HG03066 (cell line): ENCODE measurements around the gene WDR62.
"Not testable (repeated sequence)": the region's sequence is repeated elsewhere in the genome, so short reads cannot be mapped to it uniquely, and the experiment has no call there.

Experiments
- ATAC-seq: cut with Tn5 transposase; IDR thresholded peaks from one replicate; pipeline ENCODE4 v1.9.1; 2021; ENCODE audit warnings: low read depth; ENCODE audit not compliant: unreplicated experiment

Gene WDR62

DNA sequence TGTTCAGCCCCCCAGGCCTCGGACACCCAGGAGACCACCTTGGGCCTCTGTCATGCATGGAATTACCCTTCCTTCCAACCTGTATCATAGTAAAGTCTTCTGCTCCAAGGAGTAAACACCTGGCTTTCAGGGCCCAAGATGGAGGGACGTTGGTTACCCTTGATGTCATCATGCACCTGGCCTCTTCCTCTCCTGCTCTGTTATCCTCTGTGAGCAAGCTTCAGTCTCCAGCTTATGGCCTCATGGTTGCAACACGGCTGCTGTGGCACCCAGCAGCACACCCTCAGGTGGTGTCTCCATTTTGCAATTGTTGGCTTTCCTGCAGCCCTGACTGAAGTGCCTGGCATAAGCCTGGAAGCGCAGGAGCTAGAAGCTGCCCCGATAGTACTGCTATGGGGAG lies 52.3 kb downstream of the WDR62 start:
- no peak for ATAC-seq

DNA sequence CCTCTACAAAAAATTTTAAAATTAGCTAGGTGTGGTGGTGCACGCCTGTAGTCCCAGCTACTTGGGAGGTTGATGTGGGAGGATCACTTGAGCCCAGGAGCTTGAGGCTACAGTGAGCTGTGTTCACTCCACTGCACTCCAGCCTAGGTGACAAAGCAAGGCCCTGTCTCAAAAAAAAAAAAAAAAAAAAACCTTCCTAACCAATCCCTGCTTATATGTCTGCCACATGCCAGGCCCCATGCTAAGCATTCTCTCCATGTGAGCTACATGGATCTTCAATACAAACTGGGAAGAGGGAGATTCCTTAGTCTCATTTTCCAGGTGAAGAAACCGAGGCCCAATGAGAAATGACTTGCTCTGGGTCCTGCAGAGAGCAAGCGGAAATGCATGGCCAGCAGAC lies 54.0 kb downstream of the WDR62 start:
- ATAC-seq = no peak

DNA sequence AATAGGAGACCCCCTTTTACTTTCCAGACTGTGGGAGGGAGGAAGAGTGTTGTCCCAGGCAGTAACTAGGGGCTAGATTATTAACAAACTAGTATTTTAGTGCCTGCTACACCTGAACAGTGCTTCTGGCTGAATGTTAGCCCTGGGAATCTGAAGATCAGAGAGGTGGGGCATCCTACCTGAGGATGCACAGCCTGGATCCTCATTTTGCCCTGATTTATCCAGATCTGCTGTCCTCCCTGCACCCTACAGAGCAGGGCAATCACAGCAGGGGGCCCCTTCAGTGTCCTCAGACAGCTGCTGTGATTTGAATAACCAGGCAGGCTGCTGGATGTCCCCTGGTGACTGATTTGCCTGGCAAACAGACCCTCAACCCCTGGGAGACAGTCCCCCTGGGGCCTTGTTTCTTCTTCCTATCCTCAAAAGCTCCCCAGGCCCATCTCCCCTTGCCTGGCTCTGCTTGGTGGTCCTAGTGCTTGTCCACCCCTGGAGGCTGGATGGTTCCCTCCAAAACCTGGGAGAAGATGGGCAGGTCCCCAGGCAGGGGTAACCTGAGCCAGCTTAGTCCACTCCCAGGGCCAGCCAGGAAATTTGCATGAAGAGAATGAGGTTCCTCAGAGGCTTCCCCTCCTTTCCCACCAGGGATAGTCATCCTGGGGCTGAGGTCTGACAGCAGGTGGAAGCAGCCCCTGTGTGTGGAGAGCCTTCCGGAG lies 55.9 kb downstream of the WDR62 start, which contains the start of gene OVOL3:
Gene OVOL3, plus strand, starts transcription at position 657 of the 713 bp plus-strand sequence. CDS start 60 bp downstream, outside the sequence.
- ATAC-seq = no peak

DNA sequence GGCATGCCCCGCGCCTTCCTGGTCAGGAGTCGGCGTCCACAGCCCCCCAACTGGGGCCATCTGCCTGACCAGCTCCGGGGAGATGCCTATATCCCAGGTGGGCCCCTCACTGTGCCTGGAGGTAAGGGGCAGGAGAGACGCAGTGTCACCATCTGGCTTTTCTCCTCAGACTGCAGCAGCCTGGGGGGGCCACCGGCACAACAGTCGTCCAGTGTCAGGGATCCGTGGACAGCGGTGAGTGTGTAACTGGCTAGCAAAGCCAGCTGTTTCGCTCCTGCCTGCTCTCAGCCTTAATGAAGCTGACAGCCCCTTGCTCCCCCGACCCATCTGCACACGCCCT lies 56.5 kb downstream of the WDR62 start:
- ATAC-seq = no peak

DNA sequence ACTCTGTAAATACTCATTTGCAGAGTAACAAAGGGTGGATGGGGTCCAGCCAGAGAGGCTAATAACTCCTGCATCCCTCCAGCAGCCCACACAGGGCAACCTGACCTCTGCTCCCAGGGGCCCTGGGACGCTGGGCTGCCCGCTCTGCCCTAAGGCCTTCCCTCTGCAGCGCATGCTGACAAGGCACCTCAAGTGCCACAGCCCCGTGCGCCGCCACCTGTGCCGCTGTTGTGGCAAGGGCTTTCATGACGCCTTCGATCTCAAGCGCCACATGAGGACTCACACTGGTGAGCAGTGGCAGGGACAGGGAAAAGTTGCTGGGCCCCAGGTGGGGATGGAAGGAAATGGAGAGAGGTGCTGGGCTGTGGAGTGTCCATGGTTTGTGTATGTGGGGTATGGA lies 58.0 kb downstream of the WDR62 start:
- ATAC-seq = no peak

DNA sequence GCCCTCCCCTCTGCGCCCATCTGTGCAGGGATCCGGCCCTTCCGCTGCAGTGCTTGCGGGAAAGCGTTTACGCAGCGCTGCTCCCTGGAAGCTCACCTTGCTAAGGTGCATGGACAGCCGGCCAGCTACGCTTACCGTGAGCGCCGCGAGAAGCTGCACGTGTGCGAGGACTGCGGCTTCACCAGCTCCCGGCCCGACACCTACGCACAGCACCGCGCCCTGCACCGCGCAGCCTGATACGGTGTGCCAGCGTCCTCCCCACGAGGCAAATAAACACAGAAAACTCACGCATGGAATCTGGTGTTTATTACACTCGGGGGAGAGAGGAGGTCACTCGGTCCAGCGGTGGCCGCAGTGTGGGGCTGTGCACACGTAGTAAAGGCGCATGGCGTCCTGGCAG lies 58.7 kb downstream of the WDR62 start:
- ATAC-seq = no peak

DNA sequence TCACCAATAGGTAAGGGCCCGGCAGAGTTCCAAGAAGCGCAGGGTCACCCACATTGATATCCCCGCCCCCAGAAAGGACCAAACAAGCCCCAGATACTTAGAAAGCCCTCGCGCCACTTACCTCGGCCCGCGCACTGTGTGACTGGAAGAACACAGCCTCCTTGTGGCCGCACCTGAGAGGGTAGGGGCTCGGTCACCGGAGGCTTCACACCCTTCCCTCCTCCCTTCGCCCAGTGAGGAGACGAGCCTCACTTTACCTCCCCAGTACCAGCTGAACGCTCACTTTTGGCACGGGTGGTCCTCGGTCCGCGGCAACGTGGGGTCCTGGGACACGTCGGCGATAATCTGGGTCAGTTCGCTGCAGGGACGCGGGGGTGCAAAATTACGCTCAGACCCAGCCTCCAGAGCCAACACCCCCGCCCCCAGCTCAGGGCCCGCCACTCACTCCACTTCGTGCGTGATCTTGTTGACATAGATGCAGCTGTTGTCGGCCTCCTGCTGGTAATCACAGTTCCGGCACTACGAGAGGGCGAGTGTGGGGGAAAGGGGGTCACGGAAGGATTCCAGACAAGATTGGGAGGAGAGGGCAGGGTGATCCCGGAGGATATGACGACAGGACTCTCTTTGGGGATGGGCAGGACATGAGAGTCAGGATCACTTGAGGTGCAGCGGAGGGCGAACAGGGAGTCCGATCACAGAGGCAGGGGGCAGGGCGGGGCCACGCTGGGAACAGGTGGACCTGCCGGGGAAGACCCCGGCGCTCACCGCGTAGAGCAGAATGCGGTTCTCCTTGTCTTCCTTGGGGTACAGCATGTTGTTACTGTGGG lies 59.4 kb downstream of the WDR62 start:
- no peak for ATAC-seq

DNA sequence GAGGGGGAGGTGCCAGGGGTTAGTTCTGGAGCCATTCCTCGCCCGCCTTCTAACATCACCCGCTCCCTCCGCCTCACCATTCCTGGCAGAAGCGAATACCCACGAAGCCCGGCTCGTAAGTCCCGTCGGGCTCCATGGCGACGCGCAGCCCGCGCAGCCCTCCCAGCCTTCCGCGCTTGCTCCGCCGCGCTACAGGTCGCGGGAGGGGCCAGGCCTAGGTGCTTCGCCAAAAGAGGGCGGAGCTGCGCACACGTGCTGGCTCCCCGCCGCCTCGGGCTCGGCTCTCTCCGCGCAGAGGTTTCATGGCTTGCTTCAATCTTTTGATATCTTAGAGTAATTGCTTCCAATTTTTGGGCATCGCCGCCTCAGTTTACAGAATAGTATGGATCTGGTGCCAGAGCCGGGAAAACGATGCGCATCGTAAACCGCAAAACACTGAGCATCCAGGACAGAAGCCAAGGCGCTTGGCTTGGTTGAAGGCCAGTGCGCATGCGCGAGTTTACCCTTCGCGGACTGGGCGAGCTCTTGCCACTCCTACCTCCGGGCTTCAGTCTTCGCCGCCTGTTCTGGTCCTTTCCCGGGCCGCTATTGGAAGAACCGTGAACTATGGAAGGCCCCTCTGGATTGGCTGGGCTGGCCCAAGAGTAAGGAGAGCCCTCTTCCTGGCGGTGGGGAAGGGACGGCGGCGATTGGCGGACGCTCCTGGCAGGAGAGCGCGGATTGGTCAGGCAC lies 60.2 kb downstream of the WDR62 start, which contains the start of gene POLR2I:
Gene POLR2I, minus strand, starts transcription at position 155 of the 732 bp plus-strand sequence. Its CDS starts 19 bp downstream, at position 136.
- peak; percentile 84 for ATAC-seq

DNA sequence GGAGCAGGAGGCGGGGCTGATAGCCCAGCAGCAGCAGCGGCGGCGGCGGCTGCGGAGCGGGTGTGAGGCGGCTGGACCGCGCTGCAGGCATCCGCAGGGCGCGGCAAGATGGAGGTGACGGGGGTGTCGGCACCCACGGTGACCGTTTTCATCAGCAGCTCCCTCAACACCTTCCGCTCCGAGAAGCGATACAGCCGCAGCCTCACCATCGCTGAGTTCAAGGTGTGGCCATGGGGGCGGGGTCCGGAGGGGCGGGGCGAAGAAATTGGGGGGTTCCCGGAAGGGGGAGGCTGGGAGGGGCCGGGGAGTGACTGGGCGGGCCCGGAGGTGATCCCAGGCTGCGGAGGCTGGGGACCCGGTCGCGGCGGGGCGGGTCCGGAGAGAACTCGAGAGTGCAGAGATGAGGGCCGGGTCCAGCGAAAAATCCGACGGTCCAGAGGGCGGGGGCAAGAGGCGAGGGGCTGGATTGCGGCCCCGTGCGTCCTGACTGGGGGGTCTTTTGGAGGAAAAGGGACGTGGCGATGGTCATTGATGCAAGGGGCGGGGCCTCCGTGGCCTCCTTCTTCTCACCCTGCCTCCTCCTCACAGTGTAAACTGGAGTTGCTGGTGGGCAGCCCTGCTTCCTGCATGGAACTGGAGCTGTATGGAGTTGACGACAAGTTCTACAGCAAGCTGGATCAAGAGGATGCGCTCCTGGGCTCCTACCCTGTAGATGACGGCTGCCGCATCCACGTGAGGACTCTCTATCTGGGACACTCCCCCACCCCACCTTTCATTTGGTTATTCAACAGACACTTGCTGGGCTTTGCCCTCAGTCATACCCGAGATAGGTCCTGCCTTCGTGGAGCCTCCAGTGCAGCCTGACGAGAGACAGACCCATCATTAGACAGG lies 61.0 kb downstream of the WDR62 start, which contains the start of gene TBCB:
Gene TBCB, plus strand, starts transcription at position 16 of the 891 bp plus-strand sequence. Its CDS starts 93 bp downstream, at position 109.
- ATAC-seq = peak; percentile 36

DNA sequence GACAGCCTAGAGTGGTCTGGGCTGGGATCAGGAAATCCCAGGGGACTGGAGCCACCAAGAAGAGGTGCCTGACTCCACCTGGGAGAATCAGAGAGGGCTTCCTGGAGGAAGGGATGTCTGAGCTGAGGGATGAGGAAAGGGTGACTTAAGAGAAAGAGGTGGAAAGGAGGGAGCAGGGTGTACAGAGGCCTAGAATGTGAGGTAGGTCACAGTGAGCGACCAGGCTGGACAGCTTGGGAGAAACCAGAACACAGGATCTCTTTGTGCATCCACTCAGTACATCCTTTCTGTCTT lies 61.6 kb downstream of the WDR62 start:
- no peak for ATAC-seq

DNA sequence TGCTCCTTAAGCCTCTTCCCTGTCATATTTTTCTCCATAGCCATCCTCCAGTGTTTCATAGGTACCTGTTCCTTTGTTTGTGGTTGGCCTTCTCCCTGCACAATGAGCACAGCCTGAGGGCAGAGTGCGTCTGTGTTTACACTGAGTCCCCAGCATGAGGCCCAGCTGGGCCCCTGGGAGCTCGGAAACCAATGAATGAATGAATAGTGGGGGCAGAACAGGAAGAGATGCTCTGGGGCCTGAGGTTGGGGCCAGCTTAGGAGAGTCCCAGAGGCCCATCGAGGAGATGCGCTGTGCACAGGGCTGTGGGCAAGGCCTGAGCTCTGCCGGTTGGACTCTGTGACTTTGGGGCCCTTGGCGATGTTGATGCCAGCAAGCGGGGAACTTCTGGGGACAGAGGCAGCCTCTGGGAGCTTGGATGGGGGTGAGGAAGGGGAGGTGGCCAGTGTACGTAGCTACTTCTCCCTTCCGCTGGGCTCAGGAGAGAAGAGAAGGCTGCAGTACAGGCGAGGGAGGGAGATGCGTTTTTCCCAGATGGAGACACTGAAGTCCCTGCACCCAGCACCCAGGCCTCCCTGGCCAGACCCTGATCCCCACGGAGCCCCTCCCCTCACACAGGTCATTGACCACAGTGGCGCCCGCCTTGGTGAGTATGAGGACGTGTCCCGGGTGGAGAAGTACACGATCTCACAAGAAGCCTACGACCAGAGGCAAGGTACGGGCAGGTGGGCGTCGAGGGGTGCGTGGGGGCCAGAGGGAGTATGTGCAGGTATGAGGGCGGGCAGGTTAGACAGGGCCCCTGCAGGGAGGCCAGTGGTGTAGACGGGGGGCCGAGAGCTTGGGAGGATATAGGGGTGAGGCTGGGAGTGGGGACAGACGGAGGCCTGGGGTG lies 65.6 kb downstream of the WDR62 start:
- no peak for ATAC-seq

DNA sequence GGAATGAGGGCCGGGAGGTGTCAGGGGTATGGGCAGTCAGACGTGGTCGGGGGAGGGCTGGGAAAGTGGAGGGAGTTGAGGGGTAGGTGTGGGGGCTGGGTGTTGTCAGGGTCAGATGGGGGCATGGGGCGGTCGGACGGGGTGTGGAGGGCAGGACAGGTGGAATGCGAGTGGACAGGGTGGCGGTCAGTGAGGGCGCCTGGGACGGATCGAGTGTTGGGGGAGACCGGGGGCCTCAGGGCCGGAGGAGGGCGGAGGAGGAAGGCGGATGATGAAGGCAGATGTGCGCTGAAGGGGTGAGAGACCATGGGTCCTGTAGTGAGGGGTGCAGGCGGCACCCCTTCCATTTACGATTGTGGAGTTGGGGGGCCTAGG lies 66.3 kb downstream of the WDR62 start:
- no peak for ATAC-seq

DNA sequence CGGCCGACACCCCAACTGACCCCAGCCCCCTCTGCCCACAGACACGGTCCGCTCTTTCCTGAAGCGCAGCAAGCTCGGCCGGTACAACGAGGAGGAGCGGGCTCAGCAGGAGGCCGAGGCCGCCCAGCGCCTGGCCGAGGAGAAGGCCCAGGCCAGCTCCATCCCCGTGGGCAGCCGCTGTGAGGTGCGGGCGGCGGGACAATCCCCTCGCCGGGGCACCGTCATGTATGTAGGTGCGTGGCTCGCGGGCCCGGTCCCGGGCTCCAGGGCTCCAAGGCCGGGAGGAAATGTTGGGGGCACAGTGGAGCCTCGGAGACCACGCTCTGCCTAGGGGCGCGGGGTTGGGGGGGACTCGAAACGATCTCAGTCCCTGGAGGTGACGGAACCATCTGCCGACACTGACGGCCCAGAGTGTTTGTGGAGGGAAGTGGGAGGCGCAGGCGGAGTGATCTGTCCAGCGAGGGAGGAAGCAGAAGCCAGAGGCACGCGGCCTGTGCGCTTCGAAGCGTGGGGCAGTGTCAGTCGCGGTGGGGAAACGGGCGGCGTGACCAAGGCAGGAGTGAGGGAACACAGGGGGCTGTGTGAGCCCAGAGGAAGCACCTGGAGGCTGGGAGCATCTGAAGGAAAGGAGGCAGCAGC lies 66.9 kb downstream of the WDR62 start:
- no peak for ATAC-seq

DNA sequence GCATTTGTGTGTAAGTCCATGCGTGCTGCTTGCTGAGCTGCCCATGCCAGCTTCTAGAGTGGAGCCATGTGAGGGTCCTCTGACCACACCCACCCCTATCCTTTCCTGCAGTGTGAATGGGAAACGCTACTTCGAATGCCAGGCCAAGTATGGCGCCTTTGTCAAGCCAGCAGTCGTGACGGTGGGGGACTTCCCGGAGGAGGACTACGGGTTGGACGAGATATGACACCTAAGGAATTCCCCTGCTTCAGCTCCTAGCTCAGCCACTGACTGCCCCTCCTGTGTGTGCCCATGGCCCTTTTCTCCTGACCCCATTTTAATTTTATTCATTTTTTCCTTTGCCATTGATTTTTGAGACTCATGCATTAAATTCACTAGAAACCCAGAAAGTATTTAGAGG lies 70.9 kb downstream of the WDR62 start:
- ATAC-seq = no peak

DNA sequence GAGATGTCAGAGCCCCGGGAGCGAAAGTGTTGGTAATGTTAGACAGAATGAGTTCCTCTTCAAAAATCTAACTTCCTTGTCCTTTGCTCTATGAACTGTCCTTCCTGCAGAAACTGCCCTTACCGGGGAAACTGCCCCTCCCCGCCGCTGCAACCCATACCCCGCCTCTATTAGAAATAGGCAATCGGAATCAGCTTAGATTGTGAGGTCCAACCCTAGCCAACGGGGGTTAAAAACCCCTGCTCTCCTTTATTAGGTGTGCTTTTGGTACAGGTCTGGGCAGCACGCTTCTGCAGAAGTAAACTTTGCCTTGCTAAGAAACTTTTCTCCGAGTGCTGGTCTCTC lies 73.7 kb downstream of the WDR62 start:
- no peak for ATAC-seq

DNA sequence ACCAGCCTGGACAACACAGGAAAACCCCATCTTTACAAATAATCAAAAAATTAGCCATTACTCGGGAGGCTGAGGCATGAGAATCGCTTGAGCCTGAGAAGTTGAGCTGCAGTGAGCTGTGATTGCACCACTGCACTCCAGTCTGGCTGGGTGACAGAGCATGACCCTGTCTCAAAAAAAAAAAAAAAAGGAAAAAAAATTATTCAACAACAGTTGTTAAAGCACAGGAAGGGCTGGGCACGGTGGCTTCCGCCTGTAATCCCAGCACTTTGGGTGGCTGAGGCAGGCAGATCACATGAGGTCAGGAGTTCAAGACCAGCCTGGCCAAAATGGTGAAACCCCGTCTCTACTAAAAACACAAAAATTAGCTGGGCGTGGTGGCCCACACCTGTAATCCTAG lies 76.5 kb downstream of the WDR62 start:
- ATAC-seq = not testable (repeated sequence)

DNA sequence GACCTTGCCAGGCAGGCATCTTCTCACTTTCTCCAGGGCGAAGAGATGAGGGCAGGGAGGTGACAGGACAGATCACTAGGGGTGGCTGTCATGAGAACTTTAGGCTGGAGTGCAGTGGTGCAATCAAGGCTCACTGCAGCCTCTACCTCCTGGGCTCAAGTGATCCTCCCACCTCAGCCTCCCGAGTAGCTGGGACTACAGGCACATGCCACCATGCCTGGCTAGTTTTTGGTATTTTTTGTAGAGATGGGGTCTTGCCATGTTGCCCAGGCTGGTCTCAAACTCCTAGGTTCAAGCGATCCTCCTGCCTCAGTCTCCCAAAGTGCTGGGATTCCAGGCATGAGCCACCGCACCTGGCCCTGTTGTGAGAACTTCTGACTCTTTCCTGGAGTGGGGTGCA lies 80.2 kb downstream of the WDR62 start:
- not testable (repeated sequence) for ATAC-seq

DNA sequence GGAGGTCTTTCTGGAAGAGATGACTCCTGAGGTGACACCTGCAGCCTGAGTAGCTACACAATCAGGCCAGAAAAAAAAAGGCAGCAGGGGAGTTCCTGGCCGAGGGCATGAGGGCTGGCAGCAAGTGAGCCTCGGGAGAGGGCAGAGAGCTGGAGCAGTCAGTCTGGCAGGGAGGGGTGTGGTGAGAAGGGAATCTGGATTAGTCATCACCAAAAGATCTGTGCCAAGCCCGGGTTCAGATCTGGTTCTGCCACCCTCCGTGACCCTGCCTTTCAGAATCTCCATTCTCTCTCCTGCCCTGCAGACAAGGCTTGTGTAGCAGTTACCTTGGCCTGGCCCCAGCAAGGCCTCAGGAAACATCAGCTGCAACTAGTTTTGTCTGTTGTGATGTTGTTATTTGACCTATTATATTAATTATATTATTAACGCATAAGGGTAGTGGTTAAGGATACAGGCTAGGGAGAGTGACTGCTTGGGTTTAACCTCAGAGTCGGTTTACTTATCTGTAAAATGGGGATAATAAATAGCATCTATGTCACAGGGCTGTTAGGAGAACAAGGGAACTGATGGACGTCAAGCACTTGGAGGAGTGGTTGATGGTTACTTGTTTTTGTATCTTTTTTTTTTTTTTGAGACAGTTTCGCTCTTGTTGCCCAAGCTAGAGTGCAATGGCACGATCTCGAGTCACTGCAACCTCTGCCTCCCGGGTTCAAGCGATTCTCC lies 82.4 kb downstream of the WDR62 start:
- no peak for ATAC-seq
